Spinal cord (tissue), 10 donors: ENCODE results near the gene MANEAL. TPM values are rescaled to one million over a fixed set of nuclear protein-coding genes. Genes with fewer than 3 reads are reported as not detected.

Experiments
- DNase-seq, 6 donors: peaks; one replicate each; pipeline versions ENCODE4 v3.0.0 to v3.0.0-alpha.2; 2013 to 2015; ENCODE audit warnings: low spot score in 6 of 6, low read depth in 4 of 6
- H3K27ac ChIP-seq: one replicate; pipeline ENCODE4 v1.5.1; 2013; ENCODE audit warnings: low read depth, low read length, control low read depth
- H3K27me3 ChIP-seq: one replicate; pipeline ENCODE4 v1.6.1; 2013; ENCODE audit warnings: low read length; ENCODE audit not compliant: control insufficient read depth, insufficient read depth
- H3K36me3 ChIP-seq: one replicate; pipeline ENCODE4 v1.6.1; 2013; ENCODE audit warnings: low read length; ENCODE audit not compliant: control insufficient read depth, insufficient read depth
- H3K4me1 ChIP-seq: one replicate; pipeline ENCODE4 v1.6.1; 2013; ENCODE audit warnings: low read length; ENCODE audit not compliant: control insufficient read depth, insufficient read depth
- H3K4me3 ChIP-seq: one replicate; pipeline ENCODE4 v1.5.1; 2013; ENCODE audit warnings: low read depth, low read length, control low read depth
- H3K9me3 ChIP-seq: one replicate; pipeline ENCODE4 v1.6.1; 2013; ENCODE audit warnings: low read length; ENCODE audit not compliant: control insufficient read depth, insufficient read depth
- WGBS: methylation state at CpG from one replicate; pipeline ENCODE4 v1.1.5; 2013; ENCODE audit warnings: missing lambda C conversion rate; ENCODE audit not compliant: insufficient coverage; 5-methylcytosine and 5-hydroxymethylcytosine counted together
- polyA plus RNA-seq, 2 donors: library from polyadenylated mRNA; unstranded; fragments of 120-200 nt; gene quantifications; one replicate each; pipeline ENCODE4 v1.2.1, GENCODE V29; 2013; ENCODE audit not compliant: insufficient read length in 2 of 2
- total RNA-seq, 2 donors: library from RNA; depleted of rRNA in 1 of 2; stranded (reverse); fragments of 120-200 nt in 1 of 2; fragments of >200 nt in 1 of 2; gene quantifications; one replicate each; pipeline versions ENCODE4 v1.2.3 to v1.2.4, GENCODE V29; 2013 to 2014
- donor health status: healthy.

MANEAL gene
- total and polyA plus RNA-seq, 4 donors: 15.0 to 53.7 (median 40.8) TPM

DNA sequence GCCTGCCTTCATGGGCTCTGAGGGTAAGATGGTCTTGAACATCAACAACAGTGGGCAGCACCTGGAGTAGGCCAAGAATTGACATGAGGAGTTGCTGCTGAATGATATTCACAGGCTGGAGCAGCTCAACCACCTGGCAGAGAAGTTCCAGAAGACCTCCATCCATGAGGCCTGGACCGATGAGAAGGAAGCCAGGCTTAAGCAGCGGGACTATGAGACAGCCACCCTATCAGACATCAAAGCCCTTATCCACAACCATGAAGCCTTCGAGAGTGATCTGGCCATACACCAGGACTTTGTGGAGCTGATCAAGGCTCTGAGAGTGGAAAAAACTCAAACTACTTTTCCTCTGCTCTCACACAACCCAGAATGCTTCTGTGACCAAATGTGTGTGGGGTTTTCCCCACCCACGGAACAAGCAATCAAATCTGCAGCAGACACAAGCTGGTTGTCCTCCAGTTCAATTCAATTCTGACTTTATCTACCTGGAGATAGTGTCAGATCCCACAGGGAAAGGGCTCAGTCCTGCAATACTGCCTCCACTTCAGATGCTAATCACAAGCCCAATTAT lies 16.6 kb upstream of the MANEAL start:
- WGBS: 86% methylated on average over 3 of the region's 4 CpGs
- Histone ChIP-seq H3K36me3 (no peaks in the 10 kb centered on the region), H3K27ac (no peak overlapping the region), H3K9me3 (no peaks in the 10 kb centered on the region), H3K27me3 (peaks cover 7% of the 10 kb centered on the region), H3K4me3 (no peak overlapping the region), H3K4me1 (no peaks in the 10 kb centered on the region)
- no peak for DNase-seq

GRCh38 chr1:37778654-37779053 lies 15.0 kb upstream of the MANEAL start:
- Histone ChIP-seq H3K36me3 (no peaks in the 10 kb centered on the region), H3K9me3 (no peaks in the 10 kb centered on the region), H3K27me3 (peaks cover 9% of the 10 kb centered on the region), H3K27ac (no peak overlapping the region), H3K4me3 (no peak overlapping the region), H3K4me1 (no peaks in the 10 kb centered on the region)
- no peak for DNase-seq
- whole genome bisulfite sequencing: 94% methylated on average over 3 of the region's 3 CpGs

DNA sequence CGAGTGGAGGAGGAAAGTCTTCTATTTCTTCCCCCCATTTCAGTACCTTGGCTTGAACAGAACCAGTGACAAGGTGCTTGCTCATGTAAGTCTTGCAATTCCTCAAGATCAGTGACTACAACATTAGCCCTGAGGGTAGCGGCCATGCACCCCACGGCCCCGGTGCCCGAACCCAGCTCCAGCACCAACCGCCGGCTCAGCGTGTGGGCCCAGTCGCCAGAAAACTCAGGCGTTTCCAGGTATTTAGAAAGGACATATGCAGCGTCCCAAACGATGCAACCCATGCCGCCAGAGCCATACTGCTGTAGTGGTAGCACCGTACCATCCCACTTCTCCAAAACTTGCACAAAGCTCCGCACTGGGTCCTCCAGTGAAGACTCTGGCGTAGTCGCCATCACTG lies 11.2 kb upstream of the MANEAL start:
- Histone ChIP-seq H3K4me1 (no peaks in the 10 kb centered on the region), H3K27ac (no peak overlapping the region), H3K9me3 (no peaks in the 10 kb centered on the region), H3K4me3 (no peak overlapping the region), H3K27me3 (peaks cover 7% of the 10 kb centered on the region), H3K36me3 (no peaks in the 10 kb centered on the region)
- WGBS: 76% methylated on average over 12 of the region's 17 CpGs
- DNase-seq: no peak

- Histone ChIP-seq H3K9me3 (no peaks in the 10 kb centered on the region), H3K27me3 (no peaks in the 10 kb centered on the region), H3K27ac (no peak overlapping the region), H3K4me3 (peak overlapping the region; percentile 35), H3K36me3 (peaks cover 15% of the 10 kb centered on the region), H3K4me1 (peaks cover 26% of the 10 kb centered on the region)
- 27% methylated on average over 24 of the region's 36 CpGs for WGBS
- peak in 2 of 6 donors; percentile 13 to 39 for DNase-seq
Measured at GRCh38 chr1:37792943-37793686, 532 bp upstream of the MANEAL start.

DNA sequence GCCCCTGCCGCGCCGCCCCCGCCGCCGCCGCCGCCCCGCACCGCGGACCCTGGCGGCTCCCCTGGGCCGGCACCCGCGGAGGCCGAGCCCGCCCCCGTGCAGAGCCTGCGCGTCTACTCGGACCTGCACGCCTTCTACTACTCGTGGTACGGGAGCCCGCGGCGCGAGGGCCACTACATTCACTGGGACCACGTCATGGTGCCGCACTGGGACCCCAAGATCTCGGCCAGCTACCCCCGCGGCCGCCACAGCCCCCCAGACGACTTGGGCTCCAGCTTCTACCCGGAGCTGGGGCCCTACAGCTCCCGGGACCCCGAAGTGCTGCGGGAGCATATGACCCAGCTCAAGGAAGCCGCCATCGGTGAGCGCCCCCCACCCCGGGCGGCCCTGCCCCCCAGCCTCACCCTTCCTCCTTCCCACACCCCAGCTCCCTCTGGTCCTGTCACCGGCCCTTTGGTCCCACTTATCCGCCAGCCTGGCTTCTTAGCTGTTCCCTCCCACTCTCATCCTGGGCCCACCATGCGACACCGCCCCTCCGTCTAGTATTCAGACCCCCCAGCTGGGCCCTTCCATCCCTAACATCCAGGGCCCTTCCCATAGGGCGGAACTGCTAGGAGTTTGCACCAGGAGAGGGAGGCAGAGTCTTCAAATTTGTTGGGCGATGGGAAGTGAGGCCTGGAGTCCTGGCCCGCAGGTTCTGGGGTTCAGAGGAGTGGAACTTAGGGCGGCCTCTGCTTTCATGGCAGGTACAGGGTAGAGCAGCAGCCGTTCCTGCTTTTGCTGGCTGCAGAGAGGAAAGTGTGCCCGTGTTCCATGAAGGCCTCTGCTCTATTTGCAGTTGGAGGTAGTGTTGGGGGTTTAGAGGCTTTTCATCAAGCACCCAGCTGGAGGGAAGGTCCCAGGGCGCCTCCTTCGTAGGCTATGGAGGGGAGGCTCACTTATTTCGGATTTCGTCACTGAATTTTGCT lies 1.0 kb downstream of the MANEAL start:
- H3K27me3 ChIP-seq: no peaks in the 10 kb centered on the region
- no peaks in the 10 kb centered on the region for H3K9me3 ChIP-seq
- peak in 2 of 6 donors; percentile 52 to 55 for DNase-seq
- H3K4me1 ChIP-seq: peaks cover 26% of the 10 kb centered on the region
- WGBS: 6% methylated on average over 56 of the region's 59 CpGs
- no peak overlapping the region for H3K27ac ChIP-seq
- H3K4me3 ChIP-seq: peak overlapping the region; percentile 29
- H3K36me3 ChIP-seq: peaks cover 31% of the 10 kb centered on the region

DNA sequence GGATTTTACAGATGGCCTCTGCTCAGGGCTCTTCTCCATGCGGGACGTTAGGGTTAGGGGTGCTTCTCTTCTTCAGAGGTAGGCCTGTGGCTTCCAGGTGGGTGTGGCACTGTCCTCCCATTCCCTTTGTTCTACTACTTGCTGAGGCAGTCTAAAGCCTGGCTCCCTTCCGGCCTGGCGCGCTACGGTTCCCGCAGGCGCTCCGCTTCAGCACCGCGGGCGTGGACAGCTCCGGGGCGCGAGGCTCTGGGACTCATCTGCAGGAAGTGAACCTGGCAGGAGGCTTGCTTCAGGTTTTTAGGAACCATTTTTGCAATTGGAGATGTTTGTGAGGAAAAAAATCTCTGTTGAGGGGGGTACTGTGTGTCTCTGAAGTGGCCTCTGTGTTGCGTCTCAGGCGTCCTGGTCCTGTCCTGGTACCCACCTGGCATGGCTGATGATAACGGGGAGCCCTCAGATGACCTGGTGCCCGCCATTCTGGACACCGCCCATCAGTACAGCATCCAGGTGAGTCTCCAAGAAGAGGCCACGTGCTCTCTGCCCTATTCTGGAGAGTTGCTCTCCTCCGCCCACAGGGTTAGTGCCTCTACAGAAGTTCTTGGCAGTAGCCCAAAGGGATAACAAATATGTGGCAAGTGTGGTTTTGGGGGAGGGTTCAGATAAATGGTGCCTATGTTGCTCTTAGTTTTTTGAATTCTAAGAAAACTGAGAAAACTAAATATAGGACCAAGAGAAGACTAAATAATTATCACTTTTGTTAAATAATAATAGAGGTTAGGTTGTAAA lies 1.9 kb downstream of the MANEAL start:
- Histone ChIP-seq H3K4me3 (peak overlapping the region; percentile 29), H3K4me1 (peaks cover 26% of the 10 kb centered on the region), H3K27ac (no peak overlapping the region), H3K27me3 (no peaks in the 10 kb centered on the region), H3K36me3 (peaks cover 39% of the 10 kb centered on the region), H3K9me3 (no peaks in the 10 kb centered on the region)
- WGBS: 31% methylated on average over 21 of the region's 22 CpGs
- peak in 2 of 6 donors; percentile 29 to 60 for DNase-seq

DNA sequence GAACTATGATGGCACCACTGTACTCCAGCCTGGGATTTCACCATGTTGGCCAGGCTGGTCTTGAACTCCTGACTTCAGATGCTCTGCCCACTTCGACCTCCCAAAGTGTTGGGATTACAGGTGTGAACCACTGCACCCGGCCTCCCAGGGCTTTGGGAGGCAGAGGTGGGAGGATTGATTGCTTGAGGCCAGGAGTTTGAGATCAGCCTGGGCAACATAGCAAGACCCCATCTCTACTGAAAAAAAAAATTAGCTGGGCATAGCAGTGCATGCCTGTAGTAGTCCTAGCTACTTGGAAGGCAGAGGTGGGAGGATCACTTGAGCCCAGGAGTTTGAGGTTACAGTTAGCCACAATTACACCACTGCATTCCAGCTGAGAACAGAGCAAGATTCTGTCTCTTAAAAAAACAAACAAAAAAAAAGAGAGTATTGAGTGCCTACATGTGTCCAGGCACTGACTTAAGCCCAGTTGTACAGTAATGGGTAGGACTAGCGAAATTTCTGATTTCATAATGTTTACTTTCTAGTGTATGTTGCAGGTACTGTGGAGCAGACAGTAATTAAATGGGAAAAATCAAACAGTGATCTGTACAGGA lies 4.2 kb downstream of the MANEAL start:
- Histone ChIP-seq H3K4me3 (no peak overlapping the region), H3K27ac (no peak overlapping the region), H3K4me1 (peaks cover 25% of the 10 kb centered on the region), H3K27me3 (no peaks in the 10 kb centered on the region), H3K36me3 (peaks cover 54% of the 10 kb centered on the region), H3K9me3 (no peaks in the 10 kb centered on the region)
- no peak for DNase-seq
- WGBS: 93% methylated on average over 3 of the region's 3 CpGs

DNA sequence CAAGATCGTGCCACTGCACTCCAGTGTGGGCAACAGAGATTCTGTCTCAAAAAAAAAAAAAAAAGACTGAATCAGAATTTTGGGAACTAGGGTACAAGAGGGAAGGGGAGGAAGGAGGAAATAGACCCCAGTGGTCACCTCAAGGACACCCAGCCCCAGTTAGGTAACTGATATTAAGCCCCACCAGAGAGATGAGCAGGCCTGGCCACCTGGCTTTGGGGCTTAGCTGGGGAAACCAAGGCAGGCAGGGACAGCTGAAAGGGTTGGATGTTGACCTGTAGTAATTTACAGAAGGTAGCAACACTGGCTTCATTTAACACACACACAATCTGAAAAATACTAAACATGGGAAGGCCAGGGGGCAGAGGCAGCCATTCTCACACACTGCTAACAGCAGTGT lies 8.8 kb downstream of the MANEAL start:
- H3K36me3 ChIP-seq: peaks cover 74% of the 10 kb centered on the region
- 83% methylated on average over 1 of the region's 1 CpG for WGBS
- H3K9me3 ChIP-seq: no peaks in the 10 kb centered on the region
- no peak overlapping the region for H3K27ac ChIP-seq
- H3K4me3 ChIP-seq: no peak overlapping the region
- DNase-seq: no peak
- H3K4me1 ChIP-seq: peaks cover 10% of the 10 kb centered on the region
- no peaks in the 10 kb centered on the region for H3K27me3 ChIP-seq

- no peaks in the 10 kb centered on the region for H3K27me3 ChIP-seq
- H3K4me3 ChIP-seq: peak overlapping the region; percentile 70
- 18% methylated on average over 8 of the region's 9 CpGs for WGBS
- H3K27ac ChIP-seq: no peak overlapping the region
- H3K4me1 ChIP-seq: peaks cover 23% of the 10 kb centered on the region
- H3K9me3 ChIP-seq: no peaks in the 10 kb centered on the region
- peaks cover 34% of the 10 kb centered on the region for H3K36me3 ChIP-seq
- DNase-seq: no peak
Measured at GRCh38 chr1:37807220-37807554, 13.5 kb downstream of the MANEAL start.
